ENCODE measurements around the gene ATXN7L1. TPM values are rescaled to one million over a fixed set of nuclear protein-coding genes. Genes with fewer than 3 reads are reported as not detected.
A peak's percentile ranks its signal among the peaks of the same experiment; 100 is the strongest.

The ATXN7L1 gene
- total RNA-seq, 4 donors from 2014 or later = 8.0 to 14.1 (median 10.6) TPM

DNA sequence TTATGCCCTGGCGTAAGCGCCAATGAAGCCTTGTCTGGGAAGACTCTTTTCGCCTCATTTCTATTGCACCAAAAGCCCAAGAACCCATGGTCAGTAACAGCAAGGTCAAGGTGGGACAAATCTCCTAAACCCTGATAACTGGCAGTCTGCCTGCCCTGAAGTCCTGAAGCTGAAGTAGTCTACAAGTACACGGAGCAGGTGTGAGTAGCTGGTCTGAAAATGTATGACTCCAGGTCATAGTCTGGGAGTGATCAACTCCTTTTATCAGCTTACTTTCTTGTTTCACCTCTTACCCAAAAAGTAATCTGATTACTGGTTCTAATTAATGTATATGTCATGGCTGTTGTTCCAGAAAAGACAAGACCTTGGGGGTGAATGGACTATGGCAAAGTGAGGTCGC, 187.8 kb downstream of the ATXN7L1 start:
- intact Hi-C loops (cut with DNase I) = no loop called here
- WGBS, 2 donors = 80 to 85% methylated on average over 5 of the region's 5 CpGs
- H3K36me3 ChIP-seq = no peaks in the 10 kb centered on the region
- no peak overlapping the region for H3K4me3 ChIP-seq
- TF ChIP-seq, protein P1, sequence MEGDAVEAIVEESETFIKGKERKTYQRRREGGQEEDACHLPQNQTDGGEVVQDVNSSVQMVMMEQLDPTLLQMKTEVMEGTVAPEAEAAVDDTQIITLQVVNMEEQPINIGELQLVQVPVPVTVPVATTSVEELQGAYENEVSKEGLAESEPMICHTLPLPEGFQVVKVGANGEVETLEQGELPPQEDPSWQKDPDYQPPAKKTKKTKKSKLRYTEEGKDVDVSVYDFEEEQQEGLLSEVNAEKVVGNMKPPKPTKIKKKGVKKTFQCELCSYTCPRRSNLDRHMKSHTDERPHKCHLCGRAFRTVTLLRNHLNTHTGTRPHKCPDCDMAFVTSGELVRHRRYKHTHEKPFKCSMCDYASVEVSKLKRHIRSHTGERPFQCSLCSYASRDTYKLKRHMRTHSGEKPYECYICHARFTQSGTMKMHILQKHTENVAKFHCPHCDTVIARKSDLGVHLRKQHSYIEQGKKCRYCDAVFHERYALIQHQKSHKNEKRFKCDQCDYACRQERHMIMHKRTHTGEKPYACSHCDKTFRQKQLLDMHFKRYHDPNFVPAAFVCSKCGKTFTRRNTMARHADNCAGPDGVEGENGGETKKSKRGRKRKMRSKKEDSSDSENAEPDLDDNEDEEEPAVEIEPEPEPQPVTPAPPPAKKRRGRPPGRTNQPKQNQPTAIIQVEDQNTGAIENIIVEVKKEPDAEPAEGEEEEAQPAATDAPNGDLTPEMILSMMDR (IDR thresholded peaks at IDR 0.05) = no peak
- no peak overlapping the region for H3K27ac ChIP-seq
- H3K27me3 ChIP-seq = no peaks in the 10 kb centered on the region
- no peak for DNase-seq
- H3K9me3 ChIP-seq = no peaks in the 10 kb centered on the region
- H3K4me1 ChIP-seq = peaks cover 7 to 46% (median 8%) of the 10 kb centered on the region in 3 donors

GRCh38 chr7:105685161-105685560, 191.2 kb downstream of the ATXN7L1 start:
- H3K27ac ChIP-seq = no peak overlapping the region
- no peaks in the 10 kb centered on the region for H3K9me3 ChIP-seq
- no peaks in the 10 kb centered on the region for H3K27me3 ChIP-seq
- H3K4me3 ChIP-seq = no peak overlapping the region
- no peak for DNase-seq
- TF ChIP-seq, protein P1 (IDR thresholded peaks at IDR 0.05) = no peak
- no peak for TF ChIP-seq POLR2A (IDR thresholded peaks at IDR 0.05)
- peaks cover 0 to 44% (median under 1%) of the 10 kb centered on the region in 3 donors for H3K4me1 ChIP-seq
- no peaks in the 10 kb centered on the region for H3K36me3 ChIP-seq
- intact Hi-C loops (cut with DNase I) = no loop called here
- 81 to 92% methylated on average over 3 of the region's 3 CpGs for WGBS, 2 donors

GRCh38 chr7:105682341-105683060, 193.9 kb downstream of the ATXN7L1 start:
- H3K36me3 ChIP-seq = no peaks in the 10 kb centered on the region
- H3K27me3 ChIP-seq = no peaks in the 10 kb centered on the region
- DNase-seq = no peak
- no peaks in the 10 kb centered on the region for H3K9me3 ChIP-seq
- TF ChIP-seq POLR2A (IDR thresholded peaks at IDR 0.05) = no peak
- TF ChIP-seq, protein P1 (IDR thresholded peaks at IDR 0.05) = no peak
- no peak overlapping the region for H3K4me3 ChIP-seq
- H3K4me1 ChIP-seq = peaks cover 13 to 63% (median 20%) of the 10 kb centered on the region in 3 donors
- peak overlapping the region in 1 of 4 donors; percentile 3 for H3K27ac ChIP-seq
- intact Hi-C loops (cut with DNase I) = no loop called here
- WGBS, 2 donors = 49 to 53% methylated on average over 2 of the region's 2 CpGs

GRCh38 chr7:105680505-105681187, 195.8 kb downstream of the ATXN7L1 start:
- DNase-seq = no peak
- no peaks in the 10 kb centered on the region for H3K27me3 ChIP-seq
- peaks cover 18 to 81% (median 27%) of the 10 kb centered on the region in 3 donors for H3K4me1 ChIP-seq
- no peak for TF ChIP-seq POLR2A (IDR thresholded peaks at IDR 0.05)
- TF ChIP-seq, protein P1 (IDR thresholded peaks at IDR 0.05) = no peak
- peak overlapping the region in 3 of 4 donors; percentile 77 to 83 (median 82) for H3K27ac ChIP-seq
- no peak overlapping the region for H3K4me3 ChIP-seq
- intact Hi-C loops (cut with DNase I) = no loop called here
- H3K36me3 ChIP-seq = peaks cover 0 to 5% (median 0%) of the 10 kb centered on the region in 3 donors
- H3K9me3 ChIP-seq = no peaks in the 10 kb centered on the region
- WGBS, 2 donors = 80 to 88% methylated on average over 7 to 8 of the region's 9 CpGs

Measured in esophagus squamous epithelium (tissue), 5 donors.